PFSK-1 (cell line): ENCODE results near the gene RFT1.

Source experiments
- POLR2AphosphoS5 ChIP-seq: IDR thresholded peaks from 2 replicates; pipeline ENCODE4 v1.6.1; 2012; ENCODE audit warnings: low read depth, mild to moderate bottlenecking, control low read depth, low read length, moderate library complexity
- TAF1 ChIP-seq: IDR thresholded peaks from 2 replicates; pipeline ENCODE4 v1.6.1; 2012; ENCODE audit warnings: low read length, control low read depth, borderline replicate concordance; ENCODE audit not compliant: insufficient read depth

DNA sequence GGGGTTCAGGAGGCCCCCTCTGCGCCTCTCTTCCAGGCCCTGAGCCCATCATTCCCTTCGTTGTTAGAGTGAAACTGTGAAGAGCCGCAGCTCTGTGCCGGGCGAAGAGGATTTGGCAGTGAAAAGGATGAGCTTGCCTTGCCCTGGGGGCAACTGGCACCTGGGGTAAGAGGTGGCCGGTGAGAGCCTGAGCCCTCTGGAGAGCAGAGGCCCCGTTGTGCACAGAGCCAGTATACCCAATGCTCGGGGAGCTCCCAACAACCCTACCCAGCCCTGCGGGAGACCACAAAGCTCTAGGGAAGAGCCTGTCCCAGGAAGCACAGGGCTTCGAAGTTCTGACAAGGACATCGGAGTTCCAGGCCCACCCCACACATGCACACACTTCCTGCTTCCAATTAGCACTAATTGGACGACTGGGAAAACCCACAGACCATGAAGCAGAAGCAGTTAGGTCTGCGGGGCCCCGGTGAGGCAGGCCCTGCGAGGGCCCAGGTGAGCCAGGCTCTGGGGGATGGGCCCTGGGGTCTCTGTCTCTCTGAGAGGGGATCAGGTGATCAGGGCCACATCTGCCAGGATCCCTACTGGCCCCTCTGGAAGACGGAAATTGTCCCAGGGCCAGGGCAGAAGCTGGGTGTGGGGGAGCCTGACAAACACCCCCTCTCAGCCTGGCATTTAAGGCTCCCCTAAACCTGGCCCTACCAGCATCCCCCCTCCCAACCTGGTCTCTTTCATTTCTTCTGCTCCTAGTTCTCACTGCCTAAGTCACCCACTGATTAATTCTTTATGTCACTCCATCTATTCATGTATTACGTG, 56.5 kb downstream of the RFT1 start:
- TF ChIP-seq TAF1 = no peak
- no peak for TF ChIP-seq POLR2AphosphoS5
